MM.1S (cell line): ENCODE data around the gene DHX30.

Experiments
- DNase-seq: peaks from one replicate; pipeline ENCODE4 v3.0.0-alpha.2; 2015
- H2AFZ ChIP-seq: fragments of 300-600 bp; sonication (generic); 2 replicates; pipeline ENCODE4 v1.6.0; 2016; ENCODE audit warnings: antibody characterized with exemption, low read length
- H3F3A ChIP-seq: fragments of 300-600 bp; sonication (generic); 2 replicates; pipeline ENCODE4 v1.6.1; 2016; ENCODE audit warnings: mild to moderate bottlenecking, antibody characterized with exemption, low read length, moderate library complexity, mixed read lengths; ENCODE audit not compliant: insufficient read depth
- H3K27ac ChIP-seq: fragments of 300-600 bp; sonication (generic); 2 replicates; pipeline ENCODE4 v1.5.1; 2016; ENCODE audit warnings: mild to moderate bottlenecking, low read length
- H3K27me3 ChIP-seq: fragments of 300-600 bp; sonication (generic); replicated peaks from 2 replicates; pipeline ENCODE4 v1.6.0; 2016; ENCODE audit warnings: low read length; ENCODE audit not compliant: insufficient read depth
- H3K36me3 ChIP-seq: fragments of 300-600 bp; sonication (generic); replicated peaks from 2 replicates; pipeline ENCODE4 v1.6.1; 2016; ENCODE audit warnings: mild to moderate bottlenecking, low read length, mixed read lengths; ENCODE audit not compliant: insufficient read depth
- H3K4me1 ChIP-seq: fragments of 300-600 bp; sonication (generic); 2 replicates; pipeline ENCODE4 v1.6.1; 2016; ENCODE audit warnings: low read length, mixed read lengths
- H3K4me2 ChIP-seq: fragments of 300-600 bp; sonication (generic); 2 replicates; pipeline ENCODE4 v1.6.0; 2016; ENCODE audit warnings: low read depth, low read length
- H3K4me3 ChIP-seq: fragments of 300-600 bp; sonication (generic); 2 replicates; pipeline ENCODE4 v1.5.1; 2016; ENCODE audit warnings: low read length, mixed read lengths
- H3K79me2 ChIP-seq: fragments of 300-600 bp; sonication (generic); 2 replicates; pipeline ENCODE4 v1.6.1; 2016; ENCODE audit warnings: mixed run types, low read length, mixed read lengths
- H3K9ac ChIP-seq: fragments of 300-600 bp; sonication (generic); 2 replicates; pipeline ENCODE4 v1.6.1; 2016; ENCODE audit warnings: low read length, mixed read lengths
- H3K9me2 ChIP-seq: fragments of 300-600 bp; sonication (generic); replicated peaks from 2 replicates; pipeline ENCODE4 v1.6.1; 2016; ENCODE audit warnings: mild to moderate bottlenecking, low read length, mixed read lengths; ENCODE audit not compliant: insufficient read depth
- H3K9me3 ChIP-seq: fragments of 300-600 bp; sonication (generic); replicated peaks from 2 replicates; pipeline ENCODE4 v1.6.1; 2016; ENCODE audit warnings: mild to moderate bottlenecking, low read length, mixed read lengths; ENCODE audit not compliant: insufficient read depth
- H4K20me1 ChIP-seq: fragments of 300-600 bp; sonication (generic); 2 replicates; pipeline ENCODE4 v1.6.1; 2016; ENCODE audit warnings: mild to moderate bottlenecking, low read length, moderate library complexity, mixed read lengths; ENCODE audit not compliant: insufficient read depth
- EZH2 ChIP-seq: fragments of 300-600 bp; sonication (generic); optimal IDR thresholded peaks from 2 replicates; pipeline ENCODE3; 2017; ENCODE audit warnings: low read depth, mild to moderate bottlenecking, antibody characterized with exemption, low read length, mixed read lengths
- EZH2phosphoT487 ChIP-seq: fragments of 300-600 bp; sonication (generic); IDR thresholded peaks from 2 replicates; pipeline ENCODE4 v1.6.1; 2018; ENCODE audit warnings: antibody characterized with exemption, low read length
- TF ChIP-seq, protein P1 (sequence below): fragments of 300-600 bp; sonication (generic); IDR thresholded peaks from 2 replicates; pipeline ENCODE4 v1.5.1; 2016; ENCODE audit warnings: antibody characterized with exemption, low read length, mixed read lengths

Gene DHX30

DNA sequence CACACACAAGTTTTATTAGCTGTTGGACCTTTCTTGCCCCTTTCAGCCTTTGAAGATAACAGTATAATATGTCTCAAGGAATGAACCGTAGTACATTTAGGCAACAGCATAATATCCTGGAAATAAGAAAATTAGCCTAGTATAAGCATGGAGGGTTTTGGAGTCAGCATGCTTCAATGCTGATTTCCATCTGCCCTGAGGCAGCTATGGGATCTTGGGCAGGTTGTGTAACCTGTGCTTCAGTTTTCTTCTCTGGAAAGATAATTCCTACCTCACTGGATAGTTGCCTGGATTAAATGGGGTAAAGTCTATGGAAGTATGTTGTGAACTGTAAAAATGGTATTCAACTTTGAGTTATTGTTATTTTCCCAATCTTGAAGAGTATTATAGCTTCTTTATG is 1.6 kb downstream of the DHX30 start:
- Histone ChIP-seq H3K36me3 (no peaks in the 10 kb centered on the region), H3K27me3 (no peaks in the 10 kb centered on the region), H3K27ac (no peak overlapping the region), H4K20me1 (no peaks in the 10 kb centered on the region), H3K4me2 (no peak overlapping the region), H3K9ac (no peak overlapping the region), H3K4me1 (peaks cover 8% of the 10 kb centered on the region), H2AFZ (no peak overlapping the region), H3K9me3 (no peaks in the 10 kb centered on the region), H3K79me2 (peaks cover 9% of the 10 kb centered on the region), H3K9me2 (no peaks in the 10 kb centered on the region), H3K4me3 (no peak overlapping the region), H3F3A (peaks cover 5% of the 10 kb centered on the region; the same call in 1 of the 2 replicates)
- no peak for DNase-seq
- TF ChIP-seq, protein P1, sequence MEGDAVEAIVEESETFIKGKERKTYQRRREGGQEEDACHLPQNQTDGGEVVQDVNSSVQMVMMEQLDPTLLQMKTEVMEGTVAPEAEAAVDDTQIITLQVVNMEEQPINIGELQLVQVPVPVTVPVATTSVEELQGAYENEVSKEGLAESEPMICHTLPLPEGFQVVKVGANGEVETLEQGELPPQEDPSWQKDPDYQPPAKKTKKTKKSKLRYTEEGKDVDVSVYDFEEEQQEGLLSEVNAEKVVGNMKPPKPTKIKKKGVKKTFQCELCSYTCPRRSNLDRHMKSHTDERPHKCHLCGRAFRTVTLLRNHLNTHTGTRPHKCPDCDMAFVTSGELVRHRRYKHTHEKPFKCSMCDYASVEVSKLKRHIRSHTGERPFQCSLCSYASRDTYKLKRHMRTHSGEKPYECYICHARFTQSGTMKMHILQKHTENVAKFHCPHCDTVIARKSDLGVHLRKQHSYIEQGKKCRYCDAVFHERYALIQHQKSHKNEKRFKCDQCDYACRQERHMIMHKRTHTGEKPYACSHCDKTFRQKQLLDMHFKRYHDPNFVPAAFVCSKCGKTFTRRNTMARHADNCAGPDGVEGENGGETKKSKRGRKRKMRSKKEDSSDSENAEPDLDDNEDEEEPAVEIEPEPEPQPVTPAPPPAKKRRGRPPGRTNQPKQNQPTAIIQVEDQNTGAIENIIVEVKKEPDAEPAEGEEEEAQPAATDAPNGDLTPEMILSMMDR, result no peak
- TF ChIP-seq EZH2, result no peak
- no peak for TF ChIP-seq EZH2phosphoT487

DNA sequence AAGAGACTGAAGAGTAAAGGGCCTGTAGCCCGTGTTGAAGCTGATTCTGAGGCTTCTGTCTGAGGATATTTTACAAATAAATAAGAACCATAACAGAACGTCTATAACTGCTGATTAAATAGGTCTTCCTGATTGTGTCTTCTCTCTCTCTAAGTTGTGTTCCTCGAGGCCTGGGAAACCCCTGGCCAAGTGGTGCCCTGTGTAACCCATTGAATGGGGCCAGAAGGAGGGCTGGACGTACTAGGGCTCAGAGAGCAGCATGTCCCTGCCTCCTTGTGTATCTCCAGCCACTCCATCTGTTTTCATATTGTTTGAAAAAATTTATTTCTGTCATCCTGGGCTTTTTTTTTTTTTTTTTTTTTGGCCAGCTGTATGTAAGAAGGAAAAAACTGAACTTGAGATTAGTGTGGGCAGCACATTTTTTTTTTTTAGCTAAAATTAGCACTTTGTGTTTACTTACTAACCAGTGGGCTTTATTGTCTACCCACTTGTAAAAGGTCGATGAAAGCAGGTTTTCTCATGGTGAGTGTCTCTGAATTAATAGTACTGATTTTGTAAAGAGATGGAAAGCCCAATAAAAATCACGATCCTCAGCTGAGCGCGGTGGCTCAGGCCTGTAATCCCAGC is 10.7 kb downstream of the DHX30 start:
- no peak overlapping the region for H3K27ac ChIP-seq
- no peaks in the 10 kb centered on the region for H3K9me2 ChIP-seq
- H3K36me3 ChIP-seq, result no peaks in the 10 kb centered on the region
- H4K20me1 ChIP-seq, result no peaks in the 10 kb centered on the region
- no peaks in the 10 kb centered on the region for H3F3A ChIP-seq
- no peaks in the 10 kb centered on the region for H3K27me3 ChIP-seq
- no peaks in the 10 kb centered on the region for H3K79me2 ChIP-seq
- H3K9me3 ChIP-seq, result no peaks in the 10 kb centered on the region
- H3K4me1 ChIP-seq, result no peaks in the 10 kb centered on the region
- TF ChIP-seq EZH2phosphoT487 (no peak), EZH2 (no peak)
- TF ChIP-seq, protein P1, result no peak
- no peak overlapping the region for H2AFZ ChIP-seq
- no peak overlapping the region for H3K9ac ChIP-seq
- no peak overlapping the region for H3K4me2 ChIP-seq
- no peak overlapping the region for H3K4me3 ChIP-seq
- no peak for DNase-seq

DNA sequence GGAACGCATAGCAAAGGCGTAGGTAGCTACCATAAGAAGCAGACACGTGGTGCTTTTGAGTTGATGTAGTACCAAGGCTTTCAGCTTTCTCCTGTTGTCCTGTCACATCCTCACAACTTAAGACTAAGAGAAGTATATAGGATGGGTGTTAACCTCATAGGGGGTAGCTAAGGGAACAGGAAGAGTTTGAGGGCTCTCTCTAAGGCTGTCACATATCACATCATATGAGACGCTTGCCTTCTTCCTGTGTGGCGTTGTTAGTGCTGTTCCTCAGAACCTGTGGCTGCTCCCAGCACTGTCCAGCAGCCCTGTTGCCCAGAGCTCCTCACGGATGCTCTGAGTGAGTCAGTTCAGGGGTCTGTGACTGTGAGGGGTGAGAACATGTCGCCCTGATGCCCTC is 14.7 kb downstream of the DHX30 start:
- H3K9me3 ChIP-seq, result no peaks in the 10 kb centered on the region
- no peaks in the 10 kb centered on the region for H3K9me2 ChIP-seq
- no peaks in the 10 kb centered on the region for H3F3A ChIP-seq
- TF ChIP-seq EZH2, result no peak
- TF ChIP-seq, protein P1, result no peak
- no peak for TF ChIP-seq EZH2phosphoT487
- H3K4me3 ChIP-seq, result no peak overlapping the region
- H3K79me2 ChIP-seq, result no peaks in the 10 kb centered on the region
- H3K4me2 ChIP-seq, result no peak overlapping the region
- no peaks in the 10 kb centered on the region for H3K36me3 ChIP-seq
- no peaks in the 10 kb centered on the region for H3K4me1 ChIP-seq
- H4K20me1 ChIP-seq, result no peaks in the 10 kb centered on the region
- no peak overlapping the region for H2AFZ ChIP-seq
- no peak for DNase-seq
- H3K27me3 ChIP-seq, result no peaks in the 10 kb centered on the region
- H3K9ac ChIP-seq, result no peak overlapping the region
- no peak overlapping the region for H3K27ac ChIP-seq
